K562 (cell line): ENCODE results near the gene PLA2G12B. TPM values are rescaled to one million over a fixed set of nuclear protein-coding genes. Genes with fewer than 3 reads are reported as not detected.

ENCODE experiments used
- E2F3 ChIP-seq: fragments of 250-450 bp; sonication (Bioruptor Pico); IDR thresholded peaks from 2 replicates; pipeline ENCODE4 v1.4.0; 2020; ENCODE audit warnings: mild to moderate bottlenecking
- ESRRA ChIP-seq: fragments of 450-650 bp; IDR thresholded peaks from 2 replicates; pipeline ENCODE4 v1.6.1; 2014; ENCODE audit warnings: low read depth, mild to moderate bottlenecking, moderate library complexity, borderline replicate concordance
- FIP1L1 ChIP-seq: fragments of 200-400 bp; formaldehyde crosslinking; IDR thresholded peaks from 2 replicates; pipeline ENCODE4 v1.6.1; 2018; ENCODE audit warnings: mild to moderate bottlenecking, low read depth, low read length; ENCODE audit not compliant: poor library complexity, severe bottlenecking
- FOXP4 ChIP-seq: sonication (generic); formaldehyde crosslinking; IDR thresholded peaks from 2 replicates; pipeline ENCODE4 v1.8.0; 2022; ENCODE audit warnings: mild to moderate bottlenecking, missing genetic modification reagents, borderline replicate concordance
- GTF2F1 ChIP-seq: IDR thresholded peaks from 2 replicates; pipeline ENCODE4 v1.6.1; 2011; ENCODE audit warnings: low read depth, low read length, improper control_type of control experiment
- HCFC1 ChIP-seq: IDR thresholded peaks from 2 replicates; pipeline ENCODE4 v1.6.1; 2012; ENCODE audit warnings: low read depth, low read length, improper control_type of control experiment
- MYBL2 ChIP-seq, 2 experiments: fragments of 450-650 bp in 1 of 2; sonication (generic) in 1 of 2; formaldehyde crosslinking in 1 of 2; IDR thresholded peaks; 2 replicates each; pipeline versions ENCODE4 v1.6.1 to v1.8.1; 2017 to 2022; ENCODE audit warnings: borderline replicate concordance in 1 of 2, inconsistent platforms in 1 of 2, low read depth in 1 of 2, mild to moderate bottlenecking in 1 of 2, missing genetic modification reagents in 1 of 2, moderate library complexity in 1 of 2
- NEUROD1 ChIP-seq: fragments of 150-350 bp; IDR thresholded peaks from 2 replicates; pipeline ENCODE4 v1.6.1; 2014; ENCODE audit warnings: borderline replicate concordance, low read length, low read depth; ENCODE audit not compliant: partially characterized antibody
- NFIX ChIP-seq: fragments of 250-450 bp; sonication (Bioruptor Pico); IDR thresholded peaks from 2 replicates; pipeline ENCODE4 v1.4.0; 2020; ENCODE audit warnings: low read depth, mild to moderate bottlenecking, moderate library complexity
- PHB2 ChIP-seq: fragments of 450-650 bp; IDR thresholded peaks from 2 replicates; pipeline ENCODE4 v1.6.1; 2017; ENCODE audit warnings: low read depth
- POLR2AphosphoS2 ChIP-seq: IDR thresholded peaks from 2 replicates; pipeline ENCODE4 v1.6.1; 2012; ENCODE audit warnings: low read length, improper control_type of control experiment
- POLR3A ChIP-seq: IDR thresholded peaks from 2 replicates; pipeline ENCODE4 v1.6.1; 2011; ENCODE audit warnings: borderline replicate concordance, mild to moderate bottlenecking, moderate library complexity; ENCODE audit not compliant: insufficient read length, insufficient read depth; ENCODE audit errors: extremely low read depth
- RBM15 ChIP-seq: fragments of 200-400 bp; formaldehyde crosslinking; IDR thresholded peaks from 2 replicates; pipeline ENCODE4 v1.6.1; 2018; ENCODE audit warnings: mild to moderate bottlenecking, low read length, moderate library complexity; ENCODE audit not compliant: insufficient read depth
- RUNX1 ChIP-seq: sonication (generic); IDR thresholded peaks from 2 replicates; pipeline ENCODE4 v1.6.1; 2016; ENCODE audit warnings: antibody characterized with exemption, low read depth
- SNIP1 ChIP-seq: fragments of 450-650 bp; IDR thresholded peaks from 2 replicates; pipeline ENCODE4 v1.7.1; 2017; ENCODE audit warnings: low read depth, mild to moderate bottlenecking
- SPI1 ChIP-seq: IDR thresholded peaks from 2 replicates; pipeline ENCODE4 v1.6.1; 2011; ENCODE audit warnings: low read depth, low read length, control low read depth, borderline replicate concordance
- TAL1 ChIP-seq: fragments of 450-650 bp; IDR thresholded peaks from 2 replicates; pipeline ENCODE4 v1.6.1; 2016; ENCODE audit warnings: mild to moderate bottlenecking
- ZBTB43 ChIP-seq: sonication (generic); formaldehyde crosslinking; IDR thresholded peaks from 2 replicates; pipeline ENCODE4 v1.8.0; 2023; ENCODE audit warnings: mild to moderate bottlenecking, missing genetic modification reagents
- ZNF146 ChIP-seq: IDR thresholded peaks from one replicate; pipeline ENCODE4 v1.6.1; 2018; ENCODE audit warnings: missing compliant biosample characterization; ENCODE audit not compliant: unreplicated experiment
- ZNF274 ChIP-seq: IDR thresholded peaks from 2 replicates; pipeline ENCODE4 v1.6.1; 2011; ENCODE audit warnings: low read depth, mild to moderate bottlenecking, low read length, moderate library complexity, borderline replicate concordance
- ZNF3 ChIP-seq: fragments of 250-450 bp; sonication (Bioruptor Pico); IDR thresholded peaks from 2 replicates; pipeline ENCODE4 v1.5.0; 2021; ENCODE audit warnings: mild to moderate bottlenecking, moderate library complexity
- ZNF445 ChIP-seq: fragments of 250-450 bp; sonication (Bioruptor Pico); IDR thresholded peaks from 2 replicates; pipeline ENCODE4 v1.4.0; 2020; ENCODE audit warnings: low read depth, mild to moderate bottlenecking, moderate library complexity
- ZNF518B ChIP-seq: fragments of 250-450 bp; sonication (Bioruptor Pico); IDR thresholded peaks from 2 replicates; pipeline ENCODE4 v1.5.0; 2021; ENCODE audit warnings: mild to moderate bottlenecking, moderate library complexity
- polyA plus RNA-seq, 8 experiments: library from polyadenylated mRNA; depleted of rRNA in 4 of 8; stranded (reverse) in 5 of 8; unstranded in 3 of 8; fragments of >200 nt; fragmentation: Nextera tagmentation in 2 of 8; fragmentation: Illumina TruSeq in 1 of 8; extraction: Ambion mirVana in 2 of 8; extraction: Trizol in 1 of 8; gene quantifications; 2 replicates each; pipeline versions ENCODE4 v1.2.1 to v1.2.3, GENCODE V29; 2011 to 2014; ENCODE audit warnings: inconsistent platforms in 1 of 8, missing spikeins in 1 of 8
- total RNA-seq, 7 experiments: library from RNA; depleted of rRNA in 6 of 7; stranded (reverse); fragments of >200 nt in 6 of 7; fragmentation: Illumina TruSeq in 2 of 7; extraction: Trizol in 2 of 7; gene quantifications; 2 replicates each; pipeline versions ENCODE4 v1.2.1 to v1.2.3, GENCODE V29; 2011 to 2021; ENCODE audit warnings: low replicate concordance in 1 of 7

PLA2G12B gene
- total and polyA plus RNA-seq, 9 of the 15 experiments (the other 6 are each of a cell fraction or from before 2014, with no cell fraction given): not detected

GRCh38 chr10:72888151-72888638 lies 66.4 kb downstream of the PLA2G12B start (continued):
- no peak for TF ChIP-seq SPI1
- no peak for TF ChIP-seq PHB2
- no peak for TF ChIP-seq ZBTB43 (CRISPR knock-in tag)
- TF ChIP-seq NFIX: no peak
- TF ChIP-seq ZNF518B (CRISPR knock-in tag): no peak
- TF ChIP-seq POLR3A: no peak
- no peak for TF ChIP-seq FIP1L1
- TF ChIP-seq MYBL2 (IDR thresholded peaks at IDR 0.05; ENCODE audit: low read depth): no peak
- TF ChIP-seq MYBL2 (CRISPR knock-in tag; IDR thresholded peaks at IDR 0.05; ENCODE audit: borderline replicate concordance): no peak
- no peak for TF ChIP-seq HCFC1
- TF ChIP-seq TAL1: peak; percentile 55; the same call in 1 of the 2 replicates
- no peak for TF ChIP-seq NEUROD1
- no peak for TF ChIP-seq POLR2AphosphoS2
- TF ChIP-seq RUNX1: no peak
- no peak for TF ChIP-seq ESRRA
- no peak for TF ChIP-seq ZNF274
- peak; percentile 78; the same call in 1 of the 2 replicates for TF ChIP-seq ZNF445 (CRISPR knock-in tag)
- TF ChIP-seq RBM15: no peak
- no peak for TF ChIP-seq GTF2F1
- TF ChIP-seq FOXP4 (CRISPR knock-in tag): no peak
- no peak for TF ChIP-seq ZNF3 (CRISPR knock-in tag)
- TF ChIP-seq E2F3 (CRISPR knock-in tag): no peak; the same call in 1 of the 2 replicates
- TF ChIP-seq SNIP1: no peak
- no peak for TF ChIP-seq ZNF146 (CRISPR knock-in tag)
